GM18519 (cell line): ENCODE results near the gene FHOD1.

Source experiments
- ATAC-seq: cut with Tn5 transposase; IDR thresholded peaks from one replicate; pipeline ENCODE4 v1.9.1; 2021; ENCODE audit warnings: mild to moderate bottlenecking, moderate library complexity; ENCODE audit not compliant: unreplicated experiment, low FRiP score

FHOD1 gene

DNA sequence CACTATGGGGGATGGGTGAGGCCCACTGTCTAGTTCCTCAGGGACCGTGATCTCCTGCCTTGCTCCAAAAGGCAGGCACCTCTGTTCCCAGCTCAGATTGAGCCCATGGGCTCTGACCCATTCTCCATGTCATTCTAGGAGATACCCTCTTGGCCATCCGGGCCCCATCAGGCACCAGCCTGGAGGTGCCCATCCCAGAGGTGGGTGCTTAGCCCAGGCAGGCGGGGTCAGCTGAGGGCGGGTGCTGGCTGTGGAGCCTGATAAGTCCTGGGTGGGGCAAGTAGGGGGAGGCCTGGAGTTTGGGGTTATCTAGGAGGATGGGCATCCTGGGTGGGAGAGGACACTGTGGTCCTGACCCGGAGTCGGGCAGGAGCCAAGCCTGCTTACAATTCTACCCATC lies 53.0 kb downstream of the FHOD1 start:
- no peak for ATAC-seq

DNA sequence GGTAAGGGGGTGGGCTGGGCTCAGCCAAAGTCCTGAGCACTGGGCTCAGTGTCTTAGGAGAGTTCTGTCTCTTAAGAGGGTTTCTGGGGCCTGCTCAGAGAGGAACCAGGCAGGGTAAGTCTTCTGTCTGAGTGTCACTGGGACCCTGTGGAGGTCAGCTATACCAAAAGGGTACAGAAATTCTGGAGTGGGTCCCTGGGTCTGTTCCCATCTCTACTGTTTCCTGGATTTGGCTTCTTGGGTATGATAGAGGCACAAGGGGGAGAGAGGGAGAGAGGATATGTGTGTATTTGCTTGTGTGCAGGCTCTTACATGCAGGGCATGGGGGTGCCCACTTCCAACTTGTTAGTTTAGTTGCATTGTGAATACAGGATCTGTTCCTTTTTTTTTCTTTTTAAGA lies 53.7 kb downstream of the FHOD1 start:
- no peak for ATAC-seq

DNA sequence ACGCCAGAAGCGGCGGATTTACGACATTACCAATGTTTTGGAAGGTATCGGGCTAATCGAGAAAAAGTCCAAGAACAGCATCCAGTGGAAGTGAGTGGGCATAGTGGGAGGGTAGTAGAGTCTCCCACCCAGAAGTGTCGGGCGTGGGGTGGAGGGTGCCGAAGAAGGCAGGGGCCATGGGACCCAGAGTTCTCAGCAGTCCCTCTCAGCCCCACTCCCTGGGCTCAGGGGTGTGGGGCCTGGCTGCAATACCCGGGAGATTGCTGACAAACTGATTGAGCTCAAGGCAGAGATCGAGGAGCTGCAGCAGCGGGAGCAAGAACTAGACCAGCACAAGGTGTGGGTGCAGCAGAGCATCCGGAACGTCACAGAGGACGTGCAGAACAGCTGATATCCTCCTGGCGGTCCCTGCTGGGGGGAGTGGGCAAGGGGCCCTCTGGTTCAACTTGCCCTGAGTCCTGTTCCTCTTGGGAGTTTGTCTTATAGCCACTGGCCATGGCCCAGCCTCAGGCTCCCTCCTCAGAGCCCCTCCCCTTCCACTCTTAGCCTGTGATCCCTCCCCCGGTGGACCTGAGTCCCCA lies 54.4 kb downstream of the FHOD1 start:
- no peak for ATAC-seq

DNA sequence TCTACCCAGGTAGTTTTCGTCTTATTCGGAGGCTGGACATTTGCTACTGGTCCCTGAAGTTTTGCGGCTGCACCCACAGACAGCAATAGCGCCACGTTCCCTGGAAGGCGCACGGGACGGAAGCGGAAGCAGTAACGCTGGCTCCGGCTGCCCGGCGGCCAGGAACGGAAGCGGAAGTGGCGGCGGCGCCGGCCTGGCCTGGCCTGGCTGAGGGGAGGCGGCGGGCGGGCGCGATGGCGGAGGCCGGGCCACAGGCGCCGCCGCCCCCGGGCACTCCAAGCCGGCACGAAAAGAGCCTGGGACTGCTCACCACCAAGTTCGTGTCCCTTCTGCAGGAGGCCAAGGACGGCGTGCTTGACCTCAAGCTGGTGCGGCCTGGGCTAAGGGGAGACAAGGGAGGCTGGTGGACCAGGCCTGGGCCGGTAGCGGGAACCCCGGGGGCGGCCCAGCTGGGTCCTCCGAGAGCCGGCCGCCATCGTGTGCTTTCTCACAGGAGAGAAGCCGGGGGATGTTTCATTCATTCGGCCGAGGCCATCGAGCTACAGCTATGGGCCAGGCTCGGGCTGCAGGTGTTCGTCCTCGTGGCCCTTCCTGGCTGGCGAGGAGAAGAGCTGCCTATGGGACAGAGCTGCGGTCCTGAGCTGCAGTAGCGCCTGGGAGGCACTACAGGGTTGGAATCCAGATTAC lies 55.1 kb downstream of the FHOD1 start, which contains the start of gene E2F4:
TSS of gene E2F4 (plus strand) at position 161 of the 687 bp plus-strand sequence. CDS start at position 234, 73 bp downstream.
- ATAC-seq, result peak; percentile 68

DNA sequence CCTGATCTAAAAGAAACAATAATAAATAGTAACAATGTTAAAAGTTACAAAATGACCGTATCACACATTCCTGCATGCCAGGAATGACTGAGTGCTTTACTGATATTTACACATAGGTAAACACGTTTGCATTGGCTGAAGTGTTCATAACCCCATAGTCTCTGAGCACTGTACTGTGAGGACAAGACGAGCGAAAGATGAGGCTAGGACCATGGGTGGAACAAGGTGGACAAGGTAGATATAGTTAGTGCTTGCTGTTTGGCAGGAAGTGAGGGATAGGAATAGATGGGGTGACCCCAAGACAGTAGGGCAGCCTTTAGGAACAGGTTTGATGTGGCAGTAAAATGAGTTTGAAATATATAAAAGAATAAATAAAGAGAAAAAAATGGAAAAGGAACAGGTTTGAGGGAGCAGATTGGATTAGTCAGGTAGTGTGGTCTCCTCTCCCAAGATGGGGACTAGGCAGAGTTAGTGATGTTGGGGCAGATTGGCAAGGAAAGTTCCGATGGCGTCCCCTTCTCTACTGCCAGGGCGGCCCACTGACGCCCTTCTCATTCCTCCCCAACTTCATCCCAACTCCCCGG lies 55.8 kb downstream of the FHOD1 start:
- no peak for ATAC-seq

DNA sequence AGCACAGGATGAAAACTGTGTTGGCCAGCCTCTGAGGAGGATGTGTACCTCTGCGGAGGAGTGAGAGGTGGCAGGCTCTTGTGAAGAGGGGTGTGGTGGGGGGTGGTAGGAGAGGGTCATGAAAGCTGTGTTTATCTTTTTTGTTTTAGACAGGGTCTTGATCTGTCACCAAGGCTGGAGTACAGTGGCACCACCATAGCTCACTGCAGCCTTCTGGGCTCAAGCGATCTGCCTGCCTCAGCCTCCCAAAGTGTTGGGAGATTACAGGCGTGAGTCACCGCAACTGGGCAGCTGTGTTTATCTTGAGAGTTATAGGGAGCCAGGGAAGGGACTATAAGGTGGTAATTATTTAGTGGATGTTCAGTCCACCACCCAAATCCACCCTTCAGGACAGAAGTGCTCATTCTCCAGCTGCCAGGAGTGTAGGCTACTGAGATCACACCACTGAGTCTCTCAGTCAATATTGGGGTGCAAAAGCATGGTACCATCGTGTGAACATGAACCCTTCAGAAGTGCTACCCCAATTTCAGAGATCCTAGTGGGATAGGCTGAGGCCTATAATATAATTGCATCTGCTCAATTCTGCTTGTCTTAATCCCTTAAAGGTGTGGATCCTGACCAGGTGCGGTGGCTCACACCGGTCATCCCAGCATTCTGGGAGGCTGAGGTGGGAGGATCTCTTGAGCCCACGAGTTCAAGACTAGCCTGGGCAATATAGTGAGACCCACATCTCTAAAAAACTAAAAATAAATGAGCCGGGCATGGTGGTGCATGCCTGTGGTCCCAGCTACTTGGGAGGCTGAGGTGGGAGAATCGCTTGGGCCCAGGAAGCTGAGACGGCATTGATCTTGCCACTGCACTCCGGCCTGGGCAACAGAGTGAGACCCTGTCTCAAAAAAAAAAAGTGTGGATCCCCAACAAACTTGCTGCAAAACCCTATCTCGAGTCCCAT lies 56.6 kb downstream of the FHOD1 start:
- ATAC-seq, result no peak

DNA sequence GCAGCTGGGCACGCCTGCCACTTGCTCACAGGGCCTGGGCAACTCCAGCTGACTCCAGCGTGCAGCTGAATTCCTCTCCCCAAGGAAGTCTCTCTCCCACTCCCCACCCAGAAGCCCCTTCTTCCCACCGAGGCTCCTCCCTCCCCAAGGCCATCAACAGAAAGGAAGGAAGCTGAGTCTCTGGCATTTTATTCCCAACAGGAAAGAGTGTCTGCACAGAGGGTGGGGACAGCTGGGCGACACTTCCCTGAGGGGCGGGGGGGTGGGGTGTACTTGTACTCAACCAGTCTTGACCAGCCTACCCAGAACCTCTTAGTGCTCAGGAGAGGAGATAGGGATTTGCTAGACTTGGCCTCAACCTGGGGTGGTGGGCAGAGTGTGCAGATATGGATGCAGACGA lies 57.2 kb downstream of the FHOD1 start, which contains the start of gene EXOC3L1:
TSS of gene EXOC3L1 (minus strand) at position 96 of the 400 bp plus-strand sequence. CDS start 460 bp downstream, outside the sequence.
- ATAC-seq, result no peak

DNA sequence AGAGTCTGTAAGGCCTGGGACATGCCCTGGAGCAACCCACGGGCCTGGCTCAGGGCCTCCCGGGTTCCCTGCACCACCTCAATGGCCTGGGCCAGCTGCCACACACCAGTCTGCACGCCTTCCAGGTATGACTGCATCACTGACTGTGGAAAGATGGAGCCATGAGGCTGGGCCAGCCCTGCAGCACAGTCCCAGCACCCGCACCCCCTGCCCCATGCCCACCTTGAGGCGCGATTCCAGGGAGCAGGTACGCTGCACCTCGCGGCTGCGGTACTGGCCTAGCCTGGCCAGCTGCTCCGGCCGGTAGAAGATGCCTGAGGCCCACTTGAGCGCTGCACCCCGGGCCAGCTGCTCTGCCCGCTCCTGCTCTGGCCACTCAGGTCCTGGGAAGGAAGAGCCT lies 58.5 kb downstream of the FHOD1 start:
- no peak for ATAC-seq

DNA sequence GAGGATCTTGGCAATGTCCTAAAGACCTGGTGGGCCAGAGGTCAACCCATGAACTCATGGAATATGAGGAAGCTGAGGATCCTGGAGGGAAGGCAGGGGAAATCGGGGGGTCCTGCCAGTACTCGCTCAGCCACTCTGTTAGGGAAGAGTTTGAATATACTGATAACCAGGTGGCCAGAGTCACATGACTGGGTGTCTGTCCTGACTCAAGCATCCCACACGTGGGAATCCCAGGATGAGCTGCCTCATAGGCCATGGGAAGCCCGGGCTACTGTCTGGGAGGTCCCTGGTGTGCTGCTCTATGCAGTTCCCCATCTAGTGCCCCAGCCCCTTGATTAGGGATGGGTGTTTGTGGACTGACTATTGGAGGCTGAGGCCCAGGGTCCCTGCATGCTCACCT lies 59.0 kb downstream of the FHOD1 start:
- no peak for ATAC-seq

DNA sequence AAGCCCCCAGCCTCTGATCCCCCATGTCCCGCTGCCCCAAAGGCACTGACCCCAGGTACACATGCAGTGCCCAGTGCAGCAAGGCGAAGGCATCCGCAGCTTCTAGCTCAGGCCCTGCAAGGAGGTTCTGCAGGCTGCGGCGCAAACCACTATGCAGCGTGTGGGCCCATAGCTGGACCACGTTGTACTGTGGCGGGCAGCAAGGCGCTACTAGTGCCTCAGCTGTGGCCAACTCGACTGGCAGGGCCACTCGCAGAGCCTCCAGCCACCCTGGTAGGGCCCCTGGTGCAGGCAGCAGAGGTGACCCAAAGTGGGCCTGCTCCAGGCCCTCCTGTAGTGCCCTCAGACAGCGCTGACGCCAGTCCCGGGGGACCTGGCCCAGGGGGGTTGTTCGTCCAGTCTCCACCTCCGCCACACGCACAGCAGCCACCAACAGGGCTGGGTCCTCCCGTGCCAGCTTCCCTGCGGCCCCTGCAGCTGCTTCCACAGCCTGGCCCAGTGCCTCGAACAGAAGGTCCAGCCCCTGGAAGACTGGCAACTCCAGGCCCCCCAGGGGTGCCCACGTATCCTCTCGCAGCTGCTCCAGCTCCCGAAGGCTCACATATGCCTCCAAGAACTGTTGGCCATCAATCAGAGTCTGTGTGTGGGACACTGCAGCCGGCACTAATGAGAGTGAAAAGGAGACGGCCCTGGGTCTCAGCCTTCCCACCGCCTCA lies 59.9 kb downstream of the FHOD1 start:
- no peak for ATAC-seq

DNA sequence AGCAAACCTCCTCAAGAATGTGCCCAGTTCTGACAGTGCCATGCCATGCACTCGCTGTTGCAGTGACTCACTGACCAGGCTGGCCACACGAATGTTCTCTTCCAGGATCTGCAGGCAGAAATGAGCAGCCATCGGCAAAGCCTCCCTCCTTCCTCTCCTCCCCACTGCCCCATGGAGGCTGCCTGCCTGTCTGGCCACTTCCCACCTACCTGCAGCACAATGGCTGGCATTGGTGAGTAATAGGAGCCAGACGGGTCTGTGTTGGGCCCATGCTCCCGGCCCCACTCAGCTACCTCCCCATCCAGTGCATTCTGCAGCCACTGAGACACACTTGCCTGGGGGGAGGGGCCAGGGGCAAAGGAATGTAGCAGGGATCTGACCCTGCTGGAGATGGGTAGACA lies 60.7 kb downstream of the FHOD1 start:
- ATAC-seq, result no peak

DNA sequence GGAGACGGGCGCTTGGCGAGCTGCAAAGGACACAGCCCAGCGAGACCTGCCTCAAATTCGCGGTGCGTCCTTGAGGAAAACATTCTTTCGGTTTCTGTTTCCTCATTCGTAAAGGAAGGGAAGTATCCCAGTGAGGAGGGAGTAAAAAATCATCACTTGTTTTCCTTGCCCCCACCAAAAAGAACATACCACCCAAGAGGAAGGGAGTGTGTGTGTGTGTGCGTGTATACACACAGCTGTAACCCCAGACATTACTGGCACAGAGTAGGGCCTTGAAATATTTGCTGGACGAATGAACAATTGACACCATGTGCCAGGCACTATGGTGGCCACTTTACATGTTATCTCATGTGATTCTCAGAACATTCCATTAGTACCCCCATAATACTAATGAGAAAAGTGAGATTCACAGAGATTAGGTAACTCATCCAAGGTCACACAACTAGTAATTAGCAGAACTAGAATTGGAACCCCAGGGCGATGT lies 61.6 kb downstream of the FHOD1 start:
- ATAC-seq, result no peak

DNA sequence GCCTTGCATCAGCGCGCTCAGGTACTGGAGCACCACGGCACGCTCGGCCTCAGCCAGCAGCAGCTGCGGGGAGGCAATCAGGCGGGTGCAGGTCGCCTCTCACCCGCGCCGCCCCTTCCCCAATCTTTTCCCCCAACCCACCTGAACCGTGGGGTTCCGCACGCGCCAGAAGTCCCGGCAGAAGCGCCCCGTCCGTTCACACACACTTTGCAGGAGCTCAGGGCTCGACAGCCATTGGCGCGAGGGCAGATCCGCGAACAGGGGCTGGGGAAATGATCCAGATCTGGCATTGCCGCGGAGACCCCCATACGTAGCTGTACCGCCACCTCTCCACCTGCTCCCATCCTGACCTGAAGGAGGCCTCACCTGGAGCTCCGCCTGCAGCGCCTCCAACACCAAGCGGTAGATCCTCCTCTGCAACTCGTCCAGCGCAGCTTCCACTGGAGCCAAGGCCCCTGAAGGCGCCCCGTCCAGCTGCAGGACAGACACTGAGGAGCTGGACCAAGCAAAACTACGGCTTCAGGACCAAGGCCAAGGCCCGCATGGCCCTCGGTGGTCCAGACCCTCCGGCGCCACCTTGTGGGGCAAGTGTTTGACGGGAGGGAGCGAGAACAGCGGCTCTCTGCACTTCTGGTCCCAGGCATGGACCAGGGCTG lies 62.2 kb downstream of the FHOD1 start:
- ATAC-seq, result no peak

DNA sequence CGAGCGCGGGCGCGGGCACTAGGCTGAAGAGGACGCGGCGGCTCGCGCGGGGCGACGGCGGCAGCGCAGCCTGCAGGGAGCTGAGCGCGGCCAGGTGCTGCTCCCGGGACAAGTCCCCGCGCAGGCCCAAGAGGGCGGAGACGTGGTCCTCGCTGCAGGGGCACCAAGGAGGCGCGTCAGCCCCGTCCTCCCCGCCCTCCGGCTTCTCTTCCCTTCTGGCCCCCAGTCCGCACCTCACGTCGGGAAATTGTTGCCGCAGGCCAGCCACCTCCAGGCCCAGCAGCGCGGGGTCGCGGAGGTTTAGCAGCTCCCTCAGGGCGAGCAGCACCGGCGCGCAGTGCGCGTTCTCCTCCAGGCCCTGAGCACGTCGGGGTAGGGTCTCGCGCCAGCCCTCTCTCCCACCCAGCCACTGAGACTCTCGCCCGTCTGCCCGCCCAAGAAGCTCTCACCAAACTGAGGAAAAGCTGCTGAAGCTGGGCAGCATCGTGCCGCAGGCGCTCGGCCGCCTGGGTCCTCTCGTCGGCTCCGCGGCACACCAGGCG lies 62.8 kb downstream of the FHOD1 start:
- ATAC-seq, result no peak

DNA sequence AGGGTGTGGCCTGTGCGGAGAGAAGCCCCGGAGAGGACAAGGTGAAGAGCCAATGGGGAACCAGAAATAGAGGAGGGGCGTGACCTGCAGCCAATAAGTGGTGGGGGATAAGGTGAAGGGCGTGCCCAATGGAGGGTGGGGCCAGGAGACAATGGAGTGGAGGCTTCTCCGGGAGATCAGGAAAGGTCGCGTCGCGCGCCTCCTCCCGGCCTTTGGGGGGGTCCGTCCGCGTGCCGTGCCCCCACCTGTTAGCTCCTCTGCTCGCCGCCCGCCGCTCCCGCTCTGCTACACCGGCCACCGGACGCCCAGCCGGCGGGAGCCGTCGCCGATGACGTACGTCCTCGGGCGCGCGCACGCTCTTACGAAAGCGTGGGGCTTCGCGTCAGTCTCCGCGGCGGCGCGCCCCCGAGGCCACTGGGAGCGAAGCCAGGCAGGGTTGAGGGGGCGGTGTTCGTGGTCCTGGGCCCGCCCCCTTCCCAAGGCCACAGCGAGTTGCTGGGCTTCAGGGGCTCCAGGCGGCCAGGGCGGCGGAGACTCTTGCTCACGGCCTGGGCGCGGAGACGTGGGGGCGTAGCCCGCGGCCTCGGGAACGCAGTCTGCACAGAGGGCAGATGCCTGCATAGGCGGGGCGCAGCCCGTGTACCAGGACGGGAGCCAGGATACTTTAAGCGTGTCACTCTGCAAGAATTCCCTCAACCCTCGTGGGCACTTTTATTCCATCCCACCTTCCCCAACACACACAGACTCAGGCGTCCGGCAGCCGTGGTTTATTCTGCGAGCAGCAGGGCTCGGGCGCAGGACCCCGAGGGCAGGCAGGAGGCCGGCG lies 63.4 kb downstream of the FHOD1 start, which contains the start of gene MATCAP1:
TSS of gene MATCAP1 (minus strand) at position 337 of the 826 bp plus-strand sequence. CDS start 3,353 bp downstream, outside the sequence.
- ATAC-seq, result peak; percentile 76

DNA sequence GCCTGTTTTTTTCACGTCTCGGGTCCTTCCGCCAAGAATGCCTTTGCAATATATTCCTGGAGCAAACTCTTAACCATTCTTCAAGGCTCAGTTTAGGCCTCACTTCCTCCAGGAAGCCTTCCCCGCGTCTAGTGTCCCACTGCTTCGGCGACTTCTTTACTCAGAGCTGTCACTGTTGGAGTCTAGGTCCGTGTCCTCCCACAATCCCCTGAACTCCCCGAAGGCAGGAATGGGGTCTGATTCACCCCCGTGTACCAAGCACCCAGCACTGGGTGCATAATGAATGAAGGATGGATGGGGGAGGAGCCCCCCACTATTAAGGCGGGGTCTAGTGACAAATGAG lies 64.0 kb downstream of the FHOD1 start:
- ATAC-seq, result no peak

DNA sequence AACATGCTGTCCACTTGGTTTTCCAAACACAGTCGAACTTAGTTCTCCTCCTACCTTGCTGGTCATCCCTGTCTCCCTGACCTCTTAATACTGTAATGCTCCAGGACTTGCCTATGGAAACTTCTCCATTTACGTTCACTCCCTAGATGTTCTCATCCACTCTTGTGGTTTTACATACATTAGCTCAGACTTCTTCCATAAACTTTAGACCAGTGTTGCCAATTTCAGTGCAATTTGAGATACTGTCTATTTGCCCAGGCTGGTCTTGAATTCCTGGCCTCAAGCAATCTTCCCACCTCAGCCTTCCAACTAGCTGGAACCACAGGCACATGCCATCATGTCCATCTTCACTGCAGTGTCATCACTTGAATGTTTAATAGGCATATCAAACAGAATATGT lies 65.0 kb downstream of the FHOD1 start:
- no peak for ATAC-seq

DNA sequence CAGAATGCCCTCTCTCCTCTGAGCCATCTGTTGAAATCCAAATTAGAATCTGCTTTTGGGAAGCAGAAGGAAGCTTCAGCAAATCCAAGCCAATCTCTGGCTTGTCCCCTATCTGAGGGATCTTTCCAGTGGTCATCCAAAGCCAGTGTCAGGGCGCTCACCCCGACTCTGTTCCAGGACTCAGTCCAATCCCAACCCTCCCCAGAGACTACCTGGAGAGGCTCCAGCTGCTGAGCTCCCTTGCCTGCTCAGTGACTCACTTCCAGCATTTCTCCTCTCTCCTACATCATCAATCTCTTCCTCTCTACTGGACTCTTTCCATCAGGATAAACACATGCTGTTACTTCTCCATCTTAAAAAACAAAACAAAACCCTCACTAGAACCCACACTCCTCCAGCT lies 65.9 kb downstream of the FHOD1 start:
- ATAC-seq, result no peak
